IMR-90 (cell line): Measurements from ENCODE around the gene TUBG2. TPM values are rescaled to one million over a fixed set of nuclear protein-coding genes. Genes with fewer than 3 reads are reported as not detected.

Source experiments
- ATAC-seq: fragments of 200-7000 bp; cut with Tn5 transposase; 2 replicates; pipeline ENCODE4 v1.9.1; 2020; ENCODE audit warnings: low read depth, mild to moderate bottlenecking, moderate library complexity
- BruUV-seq: library from RNA; stranded (reverse); fragments of 400-500 nt; replicated peaks from 2 replicates; lab custom pipeline; 2021; lab: Mats Ljungman, UMichigan
- CTCF ChIA-PET: fragments of 300-600 bp; formaldehyde crosslinking; extraction: SDS; loops from one replicate; lab custom pipeline; 2021; ENCODE audit warnings: antibody characterized with exemption; lab: Yijun Ruan, JAX
- POLR2A ChIA-PET: fragments of 300-600 bp; sonication (Branson Sonifier 250); formaldehyde crosslinking; loops from one replicate; lab custom pipeline; 2022; ENCODE audit warnings: antibody characterized with exemption; ENCODE audit not compliant: unreplicated experiment; lab: Charles Lee
- DNase-seq: peaks from one replicate; pipeline ENCODE4 v3.0.0; 2013
- H2AFZ ChIP-seq: replicated peaks from 2 replicates; pipeline ENCODE3; 2013; ENCODE audit warnings: low read length, mild to moderate bottlenecking; ENCODE audit not compliant: poor library complexity
- H2AK5ac ChIP-seq: 2 replicates; pipeline ENCODE4 v1.6.1; 2013; ENCODE audit warnings: low read depth, low read length, inconsistent platforms
- H2AK9ac ChIP-seq: replicated peaks from 2 replicates; pipeline ENCODE3; 2013; ENCODE audit warnings: mild to moderate bottlenecking, low read depth, low read length, moderate library complexity; ENCODE audit not compliant: poor library complexity
- H2BK120ac ChIP-seq: 2 replicates; pipeline ENCODE4 v1.6.1; 2013; ENCODE audit warnings: low read depth, low read length, inconsistent platforms
- H2BK15ac ChIP-seq: 3 replicates; pipeline ENCODE4 v1.6.1; 2013; ENCODE audit warnings: low read depth, low read length, inconsistent platforms
- H2BK20ac ChIP-seq: 2 replicates; pipeline ENCODE4 v1.6.1; 2013; ENCODE audit warnings: low read depth, mild to moderate bottlenecking, inconsistent platforms, low read length, moderate library complexity
- H2BK5ac ChIP-seq: 2 replicates; pipeline ENCODE4 v1.6.1; 2013; ENCODE audit warnings: mild to moderate bottlenecking, low read depth, low read length, inconsistent platforms; ENCODE audit not compliant: poor library complexity, severe bottlenecking
- H3K14ac ChIP-seq: replicated peaks from 2 replicates; pipeline ENCODE4 v1.6.1; 2013; ENCODE audit warnings: low read depth, low read length, inconsistent platforms
- H3K18ac ChIP-seq: 2 replicates; pipeline ENCODE4 v1.6.1; 2013; ENCODE audit warnings: low read depth, low read length, control low read depth
- H3K23ac ChIP-seq: 2 replicates; pipeline ENCODE4 v1.6.1; 2013; ENCODE audit warnings: low read depth, low read length, inconsistent platforms
- H3K27ac ChIP-seq: 2 replicates; pipeline ENCODE4 v1.5.1; 2013; ENCODE audit warnings: mild to moderate bottlenecking, control low read depth, low read length; ENCODE audit not compliant: insufficient read depth
- H3K27me3 ChIP-seq: 2 replicates; pipeline ENCODE4 v1.6.1; 2013; ENCODE audit warnings: low read length; ENCODE audit not compliant: control insufficient read depth, insufficient read depth
- H3K36me3 ChIP-seq: 2 replicates; pipeline ENCODE4 v1.6.1; 2013; ENCODE audit warnings: low read length, mixed read lengths; ENCODE audit not compliant: control insufficient read depth, insufficient read depth
- H3K4ac ChIP-seq: 2 replicates; pipeline ENCODE4 v1.6.1; 2013; ENCODE audit warnings: low read depth, low read length, inconsistent platforms
- H3K4me1 ChIP-seq: 2 replicates; pipeline ENCODE4 v1.6.1; 2013; ENCODE audit warnings: low read length, mixed read lengths; ENCODE audit not compliant: control insufficient read depth, insufficient read depth
- H3K4me2 ChIP-seq: 2 replicates; pipeline ENCODE4 v1.6.1; 2013; ENCODE audit warnings: low read depth, mild to moderate bottlenecking, control low read depth, low read length, moderate library complexity
- H3K4me3 ChIP-seq: 2 replicates; pipeline ENCODE4 v1.5.1; 2013; ENCODE audit warnings: low read depth, mild to moderate bottlenecking, control low read depth, low read length, moderate library complexity; ENCODE audit not compliant: insufficient read depth
- H3K56ac ChIP-seq: 2 replicates; pipeline ENCODE4 v1.6.1; 2013; ENCODE audit warnings: low read length, inconsistent platforms; ENCODE audit not compliant: insufficient read depth; ENCODE audit errors: extremely low read depth
- H3K79me1 ChIP-seq, 2 experiments: 2 replicates each; pipeline ENCODE4 v1.6.1; 2013; ENCODE audit warnings: low read length in 2 of 2, inconsistent platforms in 1 of 2, low read depth in 1 of 2
- H3K9ac ChIP-seq: 2 replicates; pipeline ENCODE4 v1.6.1; 2013; ENCODE audit warnings: low read depth, low read length, control low read depth
- H3K9me1 ChIP-seq: 2 replicates; pipeline ENCODE4 v1.6.1; 2013; ENCODE audit warnings: low read length, inconsistent platforms; ENCODE audit not compliant: insufficient read depth
- H3K9me3 ChIP-seq: 2 replicates; pipeline ENCODE4 v1.6.1; 2013; ENCODE audit warnings: low read length; ENCODE audit not compliant: control insufficient read depth, insufficient read depth
- H4K20me1 ChIP-seq: 2 replicates; pipeline ENCODE4 v1.6.1; 2013; ENCODE audit warnings: low read length, inconsistent platforms; ENCODE audit not compliant: insufficient read depth
- H4K5ac ChIP-seq: 2 replicates; pipeline ENCODE4 v1.6.1; 2013; ENCODE audit warnings: mild to moderate bottlenecking, low read depth, low read length, control low read depth
- H4K8ac ChIP-seq, 2 experiments: 2 replicates each; pipeline ENCODE4 v1.6.1; 2013; ENCODE audit warnings: low read depth in 2 of 2, low read length in 2 of 2, control low read depth in 1 of 2, inconsistent platforms in 1 of 2
- H4K91ac ChIP-seq: 2 replicates; pipeline ENCODE4 v1.6.1; 2013; ENCODE audit warnings: low read depth, low read length, inconsistent platforms; ENCODE audit not compliant: insufficient read depth
- FOS ChIP-seq: fragments of 150-350 bp; IDR thresholded peaks from 2 replicates; pipeline ENCODE4 v1.6.1; 2016; ENCODE audit warnings: low read depth, low read length
- NFE2L2 ChIP-seq: fragments of 150-350 bp; IDR thresholded peaks from 2 replicates; pipeline ENCODE4 v1.6.1; 2016; ENCODE audit warnings: low read depth, mild to moderate bottlenecking, low read length
- RFX5 ChIP-seq: IDR thresholded peaks from 2 replicates; pipeline ENCODE4 v1.8.0; 2012; ENCODE audit warnings: low read depth, mild to moderate bottlenecking, low read length, moderate library complexity
- WGBS, 2 experiments: methylation state at CpG; one replicate each; pipeline versions ENCODE4 v1.1.5 to v1.1.7; 2013; ENCODE audit warnings: missing lambda C conversion rate in 2 of 2; ENCODE audit not compliant: insufficient read length in 1 of 2; ENCODE audit errors: extremely low coverage in 2 of 2; 5-methylcytosine and 5-hydroxymethylcytosine counted together
- dilution Hi-C: fragments of 300-500 bp; cut with HindIII; formaldehyde crosslinking; loops from one replicate; pipeline ENCODE4 v1.14.3; 2018; ENCODE audit warnings: low sequenced_read_pairs; ENCODE audit not compliant: unreplicated experiment
- in situ Hi-C: fragments of 300-500 bp; cut with MboI; formaldehyde crosslinking; loops from 3 replicates; pipeline ENCODE4 v1.14.3; 2019; ENCODE audit warnings: low sequenced_read_pairs, inconsistent platforms, mixed read lengths
- intact Hi-C: fragments of 100-400 bp; cut with micrococcal nuclease; formaldehyde crosslinking; loops from 2 replicates; pipeline ENCODE4 v1.10.0; 2022
- polyA plus RNA-seq, 3 experiments: library from polyadenylated mRNA; depleted of rRNA; stranded (reverse); fragments of >200 nt; gene quantifications; 2 replicates each; pipeline ENCODE4 v1.2.3, GENCODE V29; 2012; ENCODE audit warnings: low replicate concordance in 1 of 3
- total RNA-seq: library from RNA; depleted of rRNA; stranded (reverse); fragments of >200 nt; gene quantifications from 2 replicates; pipeline ENCODE4 v1.2.3, GENCODE V29; 2012
- TF ChIP-seq, protein P1 (sequence below): fragments of 150-350 bp; IDR thresholded peaks from 2 replicates; pipeline ENCODE4 v1.6.1; 2017; ENCODE audit warnings: mild to moderate bottlenecking, antibody characterized with exemption, low read length, low read depth
- TF ChIP-seq, protein P2 (sequence below): fragments of 150-350 bp; IDR thresholded peaks from 2 replicates; pipeline ENCODE4 v1.6.1; 2016; ENCODE audit warnings: low read depth, mild to moderate bottlenecking, low read length, moderate library complexity, borderline replicate concordance

The TUBG2 gene
- total and polyA plus RNA-seq, 2 of the 4 experiments (the other 2 are of a cell fraction), result 3.6 to 24.6 TPM

DNA sequence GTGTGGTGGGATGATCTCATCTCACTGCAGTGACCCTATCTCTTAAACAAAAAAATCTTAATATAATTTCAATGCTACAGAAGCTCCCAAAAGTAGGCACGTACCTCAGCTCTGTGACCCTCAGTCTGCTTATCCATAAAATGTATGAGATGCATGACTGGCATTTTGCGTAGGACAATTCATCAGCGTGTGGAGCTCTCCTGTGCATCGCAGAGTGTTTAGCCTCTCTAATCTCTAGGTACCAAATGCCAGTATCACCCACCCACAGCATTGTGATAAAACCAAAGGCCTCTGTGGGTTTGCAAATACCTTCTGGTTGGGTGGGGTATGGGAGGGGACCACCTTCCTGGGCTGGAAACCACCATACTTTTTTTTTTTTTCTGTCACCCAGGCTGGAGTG lies 19.0 kb upstream of the TUBG2 start:
- no TSS peak for BruUV-seq
- peaks cover 40% of the 10 kb centered on the region for H3K27me3 ChIP-seq
- no peak overlapping the region for H3K56ac ChIP-seq
- no peak overlapping the region for H3K4me3 ChIP-seq
- DNase-seq (no peak), ATAC-seq (no peak)
- intact Hi-C loops, result no loop called here
- no peak overlapping the region for H3K27ac ChIP-seq
- H2AK5ac ChIP-seq, result no peak overlapping the region
- H2AK9ac ChIP-seq, result no peak overlapping the region
- CTCF ChIA-PET, result no interaction called here
- dilution Hi-C loops, result no loop called here
- H2BK15ac ChIP-seq, result no peak overlapping the region
- H3K9me3 ChIP-seq, result no peaks in the 10 kb centered on the region
- TF ChIP-seq FOS, result no peak
- no peak for TF ChIP-seq RFX5
- TF ChIP-seq, protein P1, sequence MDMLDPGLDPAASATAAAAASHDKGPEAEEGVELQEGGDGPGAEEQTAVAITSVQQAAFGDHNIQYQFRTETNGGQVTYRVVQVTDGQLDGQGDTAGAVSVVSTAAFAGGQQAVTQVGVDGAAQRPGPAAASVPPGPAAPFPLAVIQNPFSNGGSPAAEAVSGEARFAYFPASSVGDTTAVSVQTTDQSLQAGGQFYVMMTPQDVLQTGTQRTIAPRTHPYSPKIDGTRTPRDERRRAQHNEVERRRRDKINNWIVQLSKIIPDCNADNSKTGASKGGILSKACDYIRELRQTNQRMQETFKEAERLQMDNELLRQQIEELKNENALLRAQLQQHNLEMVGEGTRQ, result no peak
- no peak for TF ChIP-seq NFE2L2
- TF ChIP-seq, protein P2, sequence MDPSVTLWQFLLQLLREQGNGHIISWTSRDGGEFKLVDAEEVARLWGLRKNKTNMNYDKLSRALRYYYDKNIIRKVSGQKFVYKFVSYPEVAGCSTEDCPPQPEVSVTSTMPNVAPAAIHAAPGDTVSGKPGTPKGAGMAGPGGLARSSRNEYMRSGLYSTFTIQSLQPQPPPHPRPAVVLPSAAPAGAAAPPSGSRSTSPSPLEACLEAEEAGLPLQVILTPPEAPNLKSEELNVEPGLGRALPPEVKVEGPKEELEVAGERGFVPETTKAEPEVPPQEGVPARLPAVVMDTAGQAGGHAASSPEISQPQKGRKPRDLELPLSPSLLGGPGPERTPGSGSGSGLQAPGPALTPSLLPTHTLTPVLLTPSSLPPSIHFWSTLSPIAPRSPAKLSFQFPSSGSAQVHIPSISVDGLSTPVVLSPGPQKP, result no peak
- H4K8ac ChIP-seq, result no peak overlapping the region
- H3K4ac ChIP-seq, result no peak overlapping the region
- in situ Hi-C loops, result no loop called here
- H3K9ac ChIP-seq, result no peak overlapping the region
- WGBS, 2 experiments, result no CpG with 5 or more reads among the region's 4 CpGs
- no peak overlapping the region for H3K23ac ChIP-seq
- no peak overlapping the region for H3K18ac ChIP-seq
- POLR2A ChIA-PET, result no interaction called here
- no peak overlapping the region for H3K4me2 ChIP-seq
- H3K14ac ChIP-seq, result no peak overlapping the region
- no peaks in the 10 kb centered on the region for H3K36me3 ChIP-seq
- H4K5ac ChIP-seq, result no peak overlapping the region
- H4K20me1 ChIP-seq, result no peaks in the 10 kb centered on the region
- no peaks in the 10 kb centered on the region for H3K9me1 ChIP-seq
- H2BK5ac ChIP-seq, result no peak overlapping the region
- H3K4me1 ChIP-seq, result no peaks in the 10 kb centered on the region
- H2BK120ac ChIP-seq, result no peak overlapping the region
- H3K79me1 ChIP-seq, result no peaks in the 10 kb centered on the region
- no peak overlapping the region for H2AFZ ChIP-seq
- H4K91ac ChIP-seq, result no peak overlapping the region
- H2BK20ac ChIP-seq, result no peak overlapping the region
